ENCODE results near the gene DECR2.

DECR2 gene

DNA sequence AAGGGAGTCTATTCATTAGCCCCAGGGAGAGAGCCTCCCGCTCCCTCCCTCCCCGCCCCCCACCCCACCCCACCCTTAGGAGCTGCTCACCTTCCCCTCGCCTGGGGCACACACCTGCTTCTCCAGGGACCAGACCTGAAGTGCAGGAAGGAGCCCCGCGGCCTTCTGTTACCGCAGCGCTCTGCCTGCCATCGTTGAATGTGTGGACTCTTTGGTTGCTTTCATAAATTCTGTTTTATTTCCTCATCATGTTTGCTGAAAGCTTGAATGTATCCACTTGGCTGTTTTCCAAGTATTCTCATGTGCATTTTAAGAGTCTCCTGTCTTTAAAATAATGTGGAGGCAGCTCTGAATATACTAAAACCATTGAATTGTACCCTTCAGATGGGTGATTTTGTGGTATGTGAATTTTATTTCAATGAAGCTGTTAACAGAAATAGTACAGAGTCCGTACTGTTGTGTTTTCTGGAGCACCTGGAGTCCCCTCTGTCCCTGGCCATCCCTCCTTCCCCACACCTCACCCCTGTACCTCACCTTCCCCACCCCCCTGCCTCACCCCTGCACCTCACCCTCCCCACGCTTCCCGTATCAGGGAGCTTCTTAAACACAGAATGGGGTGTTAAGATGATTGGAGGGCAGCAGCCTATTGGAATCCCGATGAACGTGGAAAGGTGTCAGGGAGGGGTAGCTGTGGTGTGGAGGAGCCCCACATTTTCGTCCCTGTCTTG lies 49.3 kb downstream of the DECR2 start:
- DNase-seq, result no peak

DNA sequence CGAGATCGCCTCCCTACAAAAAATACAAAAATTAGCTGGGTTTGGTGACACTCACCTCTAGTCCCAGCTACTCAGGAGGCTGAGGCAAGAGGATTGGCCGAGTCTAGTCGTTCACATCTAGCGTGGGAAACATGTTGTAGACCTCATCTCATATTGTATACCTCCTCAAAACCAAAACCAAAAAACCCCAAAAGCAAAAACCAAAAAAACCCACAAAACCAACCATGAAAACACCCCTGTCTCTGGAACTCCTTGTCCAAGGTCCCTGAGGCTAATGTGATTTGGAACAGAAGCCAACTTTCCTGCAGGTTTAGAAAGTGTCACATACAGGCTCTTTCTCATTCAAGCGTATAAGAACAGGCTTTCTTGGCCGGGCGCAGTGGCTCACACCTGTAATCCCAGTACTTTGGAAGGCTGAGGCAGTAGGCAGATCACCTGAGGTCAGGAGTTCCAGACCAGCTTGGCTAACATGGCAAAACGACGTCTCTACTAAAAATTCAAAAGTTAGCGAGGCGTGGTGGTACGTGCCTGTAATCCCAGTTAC lies 52.8 kb downstream of the DECR2 start:
- DNase-seq, result no peak

DNA sequence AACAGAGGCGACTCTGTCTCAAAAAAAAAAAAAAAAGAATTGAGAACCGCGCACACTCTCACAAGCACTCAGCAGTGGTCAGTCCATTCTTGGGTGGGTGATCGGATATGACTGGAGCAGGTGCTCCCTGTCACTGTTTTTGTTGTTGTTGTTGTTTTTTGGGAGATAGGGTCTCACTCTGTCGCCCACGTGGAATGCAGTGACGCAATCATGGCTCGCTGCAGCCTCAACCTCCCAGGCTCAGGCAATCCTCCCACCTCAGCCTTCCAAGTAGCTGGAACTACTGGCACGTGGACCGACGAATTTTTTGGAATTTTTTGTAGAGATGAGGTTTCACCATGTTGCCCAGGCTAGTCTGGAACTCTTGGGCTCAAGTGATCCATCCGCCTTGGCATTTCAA lies 53.8 kb downstream of the DECR2 start:
- DNase-seq, result no peak

DNA sequence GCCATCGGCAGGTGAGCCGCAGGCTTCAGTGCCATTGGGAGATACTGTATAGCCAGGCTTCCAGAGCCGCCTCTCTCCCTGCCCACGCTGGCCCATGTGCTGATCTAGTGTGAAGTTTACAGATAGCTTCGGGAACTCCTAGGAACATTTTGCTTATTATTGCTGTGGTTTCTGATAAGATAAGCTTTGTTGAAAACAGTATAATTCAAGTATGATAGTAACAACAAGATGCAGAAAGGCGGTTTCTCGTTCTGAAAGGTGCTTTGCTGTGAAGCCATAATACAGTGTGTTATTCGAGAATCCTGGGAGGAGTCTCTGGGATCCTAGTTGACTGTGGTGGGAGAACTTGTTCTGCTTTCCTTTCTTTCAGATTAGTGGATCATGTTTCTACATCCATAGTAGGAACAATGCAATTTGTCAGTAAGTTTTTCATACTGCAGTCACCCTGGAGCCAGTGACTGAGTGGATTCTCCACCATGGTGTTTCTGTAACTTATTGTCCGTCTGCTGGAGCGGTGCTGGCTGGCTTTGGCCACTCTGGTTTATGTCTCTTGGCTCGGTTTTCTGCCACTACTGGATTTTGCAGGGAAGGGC lies 55.3 kb downstream of the DECR2 start:
- DNase-seq, result no peak

DNA sequence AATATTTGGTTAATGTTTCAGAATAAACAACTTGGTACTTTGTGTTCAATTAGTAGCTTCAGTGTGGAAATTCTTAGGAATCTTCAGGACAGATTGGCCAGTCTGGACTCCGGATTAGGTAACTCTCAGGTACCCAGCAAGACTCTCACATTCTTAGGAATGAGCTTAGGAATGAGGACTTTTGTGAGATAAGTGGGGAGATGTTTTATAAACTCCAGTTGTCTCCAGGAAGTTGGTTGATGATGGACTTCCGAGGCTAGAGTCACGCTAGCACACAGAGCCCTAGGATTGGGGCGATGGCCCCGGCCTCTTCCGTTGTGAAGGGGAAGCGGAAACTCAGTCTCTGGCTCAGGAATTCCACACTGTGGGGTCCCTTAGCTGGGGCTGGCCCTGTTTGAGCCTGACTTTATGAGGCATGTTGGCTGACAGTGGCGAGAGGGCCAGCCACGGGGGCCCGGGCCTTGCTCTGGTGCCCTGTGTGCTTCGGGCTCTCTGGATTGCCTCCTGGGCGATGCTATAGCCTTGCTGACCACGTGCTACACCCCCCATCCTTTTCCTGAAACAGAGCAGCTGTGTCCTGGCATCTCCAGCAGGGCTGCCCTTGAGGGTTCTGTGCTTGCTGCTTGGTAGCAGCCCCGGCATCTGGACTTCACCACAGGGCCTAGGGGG lies 56.2 kb downstream of the DECR2 start:
- DNase-seq, result no peak

DNA sequence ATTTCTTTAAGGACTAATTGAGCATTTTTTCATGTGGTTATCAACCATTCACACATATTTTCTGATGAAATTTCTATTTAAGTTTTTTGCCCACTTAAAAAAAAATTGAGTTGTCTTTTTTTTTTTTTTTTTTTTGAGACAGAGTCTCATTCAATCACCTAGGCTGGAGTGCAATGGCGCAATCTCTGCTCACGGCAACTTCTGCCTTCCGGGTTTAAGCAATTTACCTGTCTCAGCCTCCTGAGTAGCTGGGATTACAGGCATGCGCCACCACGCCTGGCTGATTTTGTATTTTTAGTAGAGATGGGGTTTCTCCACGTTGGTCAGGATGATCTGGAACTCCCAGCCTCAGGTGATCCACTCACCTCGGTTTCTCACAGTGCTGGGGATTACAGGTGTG lies 58.1 kb downstream of the DECR2 start:
- DNase-seq, result no peak

DNA sequence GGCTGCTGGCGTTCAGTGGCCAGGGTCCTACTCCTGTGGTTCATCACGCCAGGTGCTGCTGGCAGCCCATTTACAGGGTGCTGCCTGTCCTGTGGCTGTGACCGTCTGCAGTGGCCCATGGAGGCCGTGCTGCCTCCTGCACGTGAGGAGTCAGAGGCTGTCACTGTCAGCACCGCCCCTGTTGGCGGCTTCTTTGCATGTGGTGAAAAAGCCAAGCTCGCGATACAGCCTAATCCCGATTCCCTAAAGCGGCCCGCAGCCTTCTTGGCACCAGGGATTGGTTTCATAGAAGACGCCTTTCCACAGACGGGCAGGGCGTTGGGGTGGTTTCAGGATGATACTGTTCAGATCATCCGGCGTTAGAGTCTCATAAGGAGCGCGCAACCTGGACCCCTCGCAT lies 59.1 kb downstream of the DECR2 start:
- no peak for DNase-seq

Measured in CD4-positive, alpha-beta T cell treated with Interferon gamma for 1 hour (primary cell).